Panc1 (cell line): ENCODE measurements around the gene UBE2QL1. TPM values are rescaled to one million over a fixed set of nuclear protein-coding genes. Genes with fewer than 3 reads are reported as not detected.

Source experiments
- ATAC-seq: fragments of 200-7000 bp; cut with Tn5 transposase; 2 replicates; pipeline ENCODE4 v1.9.1; 2020; ENCODE audit warnings: mild to moderate bottlenecking, moderate library complexity
- BruUV-seq: library from RNA; stranded (reverse); fragments of 400-500 nt; replicated peaks from 2 replicates; lab custom pipeline; 2021; lab: Mats Ljungman, UMichigan
- CTCF ChIA-PET: fragments of 300-600 bp; sonication (Branson Sonifier 250); formaldehyde crosslinking; loops from one replicate; lab custom pipeline; 2022; ENCODE audit warnings: antibody characterized with exemption; lab: Charles Lee
- POLR2A ChIA-PET: fragments of 300-600 bp; sonication (Branson Sonifier 250); formaldehyde crosslinking; loops from one replicate; lab custom pipeline; 2022; ENCODE audit warnings: antibody characterized with exemption; lab: Charles Lee
- DNase-seq: peaks from one replicate; pipeline ENCODE4 v3.0.0-alpha.2; 2010; ENCODE audit warnings: low read depth, low spot score
- H3K27ac ChIP-seq: 2 replicates; pipeline ENCODE4 v1.5.1; 2011; ENCODE audit warnings: mild to moderate bottlenecking, low read length, inconsistent platforms
- H3K27me3 ChIP-seq: fragments of 200-500 bp; sonication (Bioruptor generic); 2 replicates; pipeline ENCODE4 v1.6.0; 2014; ENCODE audit warnings: low read length, inconsistent platforms; ENCODE audit not compliant: control insufficient read depth, insufficient read depth
- H3K36me3 ChIP-seq: fragments of 200-500 bp; sonication (Bioruptor generic); 2 replicates; pipeline ENCODE4 v1.5.1; 2014; ENCODE audit warnings: inconsistent platforms, mild to moderate bottlenecking, low read length, moderate library complexity; ENCODE audit not compliant: control insufficient read depth, insufficient read depth
- H3K4me1 ChIP-seq: 2 replicates; pipeline ENCODE4 v1.5.1; 2011; ENCODE audit warnings: inconsistent platforms, mild to moderate bottlenecking, low read length, moderate library complexity; ENCODE audit not compliant: control insufficient read depth, insufficient read depth
- H3K4me3 ChIP-seq, 2 experiments: 2 replicates each; pipeline ENCODE4 v1.5.1; 2011 to 2012; ENCODE audit warnings: low read depth in 2 of 2, low read length in 2 of 2, mild to moderate bottlenecking in 2 of 2, inconsistent platforms in 1 of 2, moderate library complexity in 1 of 2
- H3K9me3 ChIP-seq: fragments of 200-500 bp; sonication (Bioruptor generic); 2 replicates; pipeline ENCODE4 v1.5.1; 2014; ENCODE audit warnings: low read depth, mild to moderate bottlenecking, inconsistent platforms, low read length, moderate library complexity; ENCODE audit not compliant: control insufficient read depth, insufficient read depth
- POLR2AphosphoS5 ChIP-seq: IDR thresholded peaks from 2 replicates; pipeline ENCODE4 v1.6.1; 2012; ENCODE audit warnings: mild to moderate bottlenecking, low read depth, low read length, moderate library complexity
- SIN3A ChIP-seq: IDR thresholded peaks from 2 replicates; pipeline ENCODE4 v1.6.1; 2012; ENCODE audit warnings: low read depth, mild to moderate bottlenecking, low read length, moderate library complexity, borderline replicate concordance; ENCODE audit not compliant: insufficient read depth
- TCF7L2 ChIP-seq: IDR thresholded peaks from 2 replicates; pipeline ENCODE4 v1.6.1; 2011; ENCODE audit warnings: mild to moderate bottlenecking, low read depth, low read length, inconsistent platforms
- in situ Hi-C: cut with HindIII; loops from 2 replicates; pipeline ENCODE4 v1.10.0; 2016; ENCODE audit warnings: low sequenced_read_pairs, low pct_unique_long_range_greater_than_20kb
- intact Hi-C: fragments of 100-400 bp; cut with micrococcal nuclease; formaldehyde crosslinking; loops from one replicate; pipeline ENCODE4 v1.10.0; 2022; ENCODE audit not compliant: unreplicated experiment
- total RNA-seq: library from RNA; stranded (reverse); gene quantifications from one replicate; pipeline ENCODE4 v1.2.1, GENCODE V29; 2021; ENCODE audit not compliant: unreplicated experiment
- TF ChIP-seq, protein P1 (sequence below): fragments of 450-650 bp; IDR thresholded peaks from 2 replicates; pipeline ENCODE4 v1.5.1; 2017; ENCODE audit warnings: mild to moderate bottlenecking
- TF ChIP-seq, protein P2 (sequence below), 2 experiments: IDR thresholded peaks; 2 replicates each; pipeline ENCODE4 v1.6.1; 2011 to 2012; ENCODE audit warnings: low read depth in 2 of 2, control low read depth in 1 of 2, low read length in 1 of 2, mild to moderate bottlenecking in 1 of 2, moderate library complexity in 1 of 2; ENCODE audit not compliant: insufficient read depth in 1 of 2

Gene UBE2QL1
- total RNA-seq, 1 experiment from 2014 or later: not detected

DNA sequence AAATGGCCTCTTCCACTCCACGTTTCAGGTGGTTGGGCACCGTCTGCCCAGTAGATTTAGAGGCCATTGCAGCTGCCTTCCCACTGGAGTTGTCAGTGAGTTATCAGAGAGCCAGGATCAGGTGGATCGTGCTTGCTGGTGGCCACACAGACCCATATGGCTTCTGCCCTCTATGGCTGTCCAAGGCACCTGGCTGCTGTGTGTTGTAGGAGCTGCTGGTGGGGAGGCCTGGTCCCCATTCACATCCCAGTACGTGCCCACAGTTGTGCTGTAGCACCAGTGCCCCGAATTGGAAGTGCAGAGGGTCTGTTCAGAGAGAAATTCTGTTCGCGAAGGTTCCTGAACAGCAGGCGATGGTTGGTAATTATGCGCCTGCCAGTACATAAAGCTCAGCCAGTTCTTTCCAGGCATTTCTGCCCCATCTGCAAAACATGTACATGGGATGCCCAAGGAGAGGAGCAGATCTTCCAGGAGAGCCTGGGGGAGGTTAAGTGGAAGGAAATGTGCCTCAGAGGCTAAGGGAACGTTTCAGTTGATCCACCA lies 41.1 kb downstream of the UBE2QL1 start:
- CTCF ChIA-PET: no interaction called here
- Histone ChIP-seq H3K9me3 (no peaks in the 10 kb centered on the region), H3K4me3 (no peak overlapping the region), H3K27me3 (peaks cover 12% of the 10 kb centered on the region; the same call in 1 of the 2 replicates), H3K27ac (no peak overlapping the region), H3K36me3 (no peaks in the 10 kb centered on the region), H3K4me1 (no peaks in the 10 kb centered on the region)
- in situ Hi-C loops (no loop called here), intact Hi-C loops (no loop called here)
- POLR2A ChIA-PET: no interaction called here
- no peak for DNase-seq
- ATAC-seq: no peak
- no TSS peak for BruUV-seq
- TF ChIP-seq, protein P1, sequence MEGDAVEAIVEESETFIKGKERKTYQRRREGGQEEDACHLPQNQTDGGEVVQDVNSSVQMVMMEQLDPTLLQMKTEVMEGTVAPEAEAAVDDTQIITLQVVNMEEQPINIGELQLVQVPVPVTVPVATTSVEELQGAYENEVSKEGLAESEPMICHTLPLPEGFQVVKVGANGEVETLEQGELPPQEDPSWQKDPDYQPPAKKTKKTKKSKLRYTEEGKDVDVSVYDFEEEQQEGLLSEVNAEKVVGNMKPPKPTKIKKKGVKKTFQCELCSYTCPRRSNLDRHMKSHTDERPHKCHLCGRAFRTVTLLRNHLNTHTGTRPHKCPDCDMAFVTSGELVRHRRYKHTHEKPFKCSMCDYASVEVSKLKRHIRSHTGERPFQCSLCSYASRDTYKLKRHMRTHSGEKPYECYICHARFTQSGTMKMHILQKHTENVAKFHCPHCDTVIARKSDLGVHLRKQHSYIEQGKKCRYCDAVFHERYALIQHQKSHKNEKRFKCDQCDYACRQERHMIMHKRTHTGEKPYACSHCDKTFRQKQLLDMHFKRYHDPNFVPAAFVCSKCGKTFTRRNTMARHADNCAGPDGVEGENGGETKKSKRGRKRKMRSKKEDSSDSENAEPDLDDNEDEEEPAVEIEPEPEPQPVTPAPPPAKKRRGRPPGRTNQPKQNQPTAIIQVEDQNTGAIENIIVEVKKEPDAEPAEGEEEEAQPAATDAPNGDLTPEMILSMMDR: no peak
- TF ChIP-seq TCF7L2: no peak
- TF ChIP-seq POLR2AphosphoS5: no peak
- TF ChIP-seq, protein P2, sequence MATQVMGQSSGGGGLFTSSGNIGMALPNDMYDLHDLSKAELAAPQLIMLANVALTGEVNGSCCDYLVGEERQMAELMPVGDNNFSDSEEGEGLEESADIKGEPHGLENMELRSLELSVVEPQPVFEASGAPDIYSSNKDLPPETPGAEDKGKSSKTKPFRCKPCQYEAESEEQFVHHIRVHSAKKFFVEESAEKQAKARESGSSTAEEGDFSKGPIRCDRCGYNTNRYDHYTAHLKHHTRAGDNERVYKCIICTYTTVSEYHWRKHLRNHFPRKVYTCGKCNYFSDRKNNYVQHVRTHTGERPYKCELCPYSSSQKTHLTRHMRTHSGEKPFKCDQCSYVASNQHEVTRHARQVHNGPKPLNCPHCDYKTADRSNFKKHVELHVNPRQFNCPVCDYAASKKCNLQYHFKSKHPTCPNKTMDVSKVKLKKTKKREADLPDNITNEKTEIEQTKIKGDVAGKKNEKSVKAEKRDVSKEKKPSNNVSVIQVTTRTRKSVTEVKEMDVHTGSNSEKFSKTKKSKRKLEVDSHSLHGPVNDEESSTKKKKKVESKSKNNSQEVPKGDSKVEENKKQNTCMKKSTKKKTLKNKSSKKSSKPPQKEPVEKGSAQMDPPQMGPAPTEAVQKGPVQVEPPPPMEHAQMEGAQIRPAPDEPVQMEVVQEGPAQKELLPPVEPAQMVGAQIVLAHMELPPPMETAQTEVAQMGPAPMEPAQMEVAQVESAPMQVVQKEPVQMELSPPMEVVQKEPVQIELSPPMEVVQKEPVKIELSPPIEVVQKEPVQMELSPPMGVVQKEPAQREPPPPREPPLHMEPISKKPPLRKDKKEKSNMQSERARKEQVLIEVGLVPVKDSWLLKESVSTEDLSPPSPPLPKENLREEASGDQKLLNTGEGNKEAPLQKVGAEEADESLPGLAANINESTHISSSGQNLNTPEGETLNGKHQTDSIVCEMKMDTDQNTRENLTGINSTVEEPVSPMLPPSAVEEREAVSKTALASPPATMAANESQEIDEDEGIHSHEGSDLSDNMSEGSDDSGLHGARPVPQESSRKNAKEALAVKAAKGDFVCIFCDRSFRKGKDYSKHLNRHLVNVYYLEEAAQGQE (IDR thresholded peaks at IDR 0.05; ENCODE audit: insufficient read depth in 1 of 2, low read depth in 2 of 2, low read length in 1 of 2): no peak
- TF ChIP-seq SIN3A: no peak

DNA sequence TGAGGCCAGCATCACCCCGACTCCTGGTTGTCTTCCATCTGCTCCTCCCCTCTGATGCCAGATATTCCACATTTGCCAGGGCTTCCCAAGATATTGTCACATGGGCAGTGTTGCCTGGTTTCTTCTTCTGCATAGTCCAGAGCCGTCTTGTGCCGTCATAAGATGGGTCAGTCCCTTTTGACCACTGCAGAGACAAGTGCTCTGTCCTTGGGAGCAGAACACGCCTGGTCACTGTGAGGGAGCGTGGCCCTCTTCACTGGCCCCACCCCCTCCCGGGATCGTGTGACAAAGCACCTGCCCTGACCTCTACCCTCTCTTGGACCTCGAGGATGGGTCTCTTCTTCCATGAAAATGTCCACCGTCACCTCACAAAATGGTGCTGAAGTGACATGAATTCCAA lies 41.6 kb downstream of the UBE2QL1 start:
- ChIA-PET POLR2A (no interaction called here), CTCF (no interaction called here)
- TF ChIP-seq, protein P1: no peak
- TF ChIP-seq, protein P2 (IDR thresholded peaks at IDR 0.05; ENCODE audit: insufficient read depth in 1 of 2, low read depth in 2 of 2, low read length in 1 of 2): no peak
- TF ChIP-seq SIN3A (no peak), TCF7L2 (no peak), POLR2AphosphoS5 (no peak)
- H3K4me3 ChIP-seq: no peak overlapping the region
- H3K4me1 ChIP-seq: no peaks in the 10 kb centered on the region
- in situ Hi-C loops (no loop called here), intact Hi-C loops (no loop called here)
- ATAC-seq (no peak), DNase-seq (no peak)
- H3K27ac ChIP-seq: no peak overlapping the region
- H3K9me3 ChIP-seq: no peaks in the 10 kb centered on the region
- H3K27me3 ChIP-seq: peaks cover 12% of the 10 kb centered on the region; the same call in 1 of the 2 replicates
- H3K36me3 ChIP-seq: no peaks in the 10 kb centered on the region
- BruUV-seq: no TSS peak
